Mucosa of descending colon (tissue), 3 donors: ENCODE data around the gene NOVA1. TPM values are rescaled to one million over a fixed set of nuclear protein-coding genes. Genes with fewer than 3 reads are reported as not detected.

Experiments
- ATAC-seq: fragments of 200-7000 bp; cut with Tn5 transposase; one replicate; pipeline ENCODE4 v1.9.1; 2020; ENCODE audit warnings: mild to moderate bottlenecking, moderate library complexity
- DNase-seq, 3 donors: peaks; one replicate each; pipeline ENCODE4 v3.0.0-alpha.2; 2020
- H3K36me3 ChIP-seq: fragments of 200-600 bp; one replicate; pipeline ENCODE4 v1.8.0; 2021; ENCODE audit warnings: low read depth, mild to moderate bottlenecking
- H3K4me1 ChIP-seq: fragments of 200-600 bp; one replicate; pipeline ENCODE4 v1.8.0; 2021; ENCODE audit warnings: low read depth, mild to moderate bottlenecking
- H3K4me3 ChIP-seq: fragments of 200-600 bp; one replicate; pipeline ENCODE4 v1.8.0; 2021; ENCODE audit warnings: mild to moderate bottlenecking
- H3K9me3 ChIP-seq: fragments of 200-600 bp; one replicate; pipeline ENCODE4 v1.8.0; 2021; ENCODE audit warnings: mild to moderate bottlenecking
- intact Hi-C, 2 donors: fragments of 100-400 bp; cut with DNase I in 1 of 2; cut with micrococcal nuclease in 1 of 2; formaldehyde crosslinking; loops; one replicate each; pipeline versions ENCODE4 v1.11.0 to v1.11.1; 2022; cut with DNase I, micrococcal nuclease
- total RNA-seq, 3 donors: library from RNA; stranded (reverse); fragmentation: NEBNext Ultra II Directional in 2 of 3; extraction: Animal tissue kit (Norgen Biotek cat#: 25700) in 2 of 3; gene quantifications; one replicate each; pipeline versions ENCODE4 v1.2.1 to v1.2.4, GENCODE V29; 2021 to 2023
- TF ChIP-seq, protein P1 (sequence below): fragments of 200-600 bp; IDR thresholded peaks from one replicate; pipeline ENCODE4 v1.8.0; 2022; ENCODE audit warnings: antibody characterized with exemption, mild to moderate bottlenecking
- donor health status: DM: no; HTN: no; CAD: no; lungs with moderate emphysema.
- donor health status: DM: no; HTN: no; CAD: no.
- donor health status: DM: no; HTN: yes; CAD: no.

Gene NOVA1
- total RNA-seq, 3 donors from 2014 or later: 3.0 to 13.7 (median 6.1) TPM

GRCh38 chr14:26548406-26548805 lies 49.4 kb downstream of the NOVA1 start:
- H3K36me3 ChIP-seq: no peaks in the 10 kb centered on the region
- DNase-seq (no peak), ATAC-seq (no peak)
- intact Hi-C loops: no loop called here
- TF ChIP-seq, protein P1, sequence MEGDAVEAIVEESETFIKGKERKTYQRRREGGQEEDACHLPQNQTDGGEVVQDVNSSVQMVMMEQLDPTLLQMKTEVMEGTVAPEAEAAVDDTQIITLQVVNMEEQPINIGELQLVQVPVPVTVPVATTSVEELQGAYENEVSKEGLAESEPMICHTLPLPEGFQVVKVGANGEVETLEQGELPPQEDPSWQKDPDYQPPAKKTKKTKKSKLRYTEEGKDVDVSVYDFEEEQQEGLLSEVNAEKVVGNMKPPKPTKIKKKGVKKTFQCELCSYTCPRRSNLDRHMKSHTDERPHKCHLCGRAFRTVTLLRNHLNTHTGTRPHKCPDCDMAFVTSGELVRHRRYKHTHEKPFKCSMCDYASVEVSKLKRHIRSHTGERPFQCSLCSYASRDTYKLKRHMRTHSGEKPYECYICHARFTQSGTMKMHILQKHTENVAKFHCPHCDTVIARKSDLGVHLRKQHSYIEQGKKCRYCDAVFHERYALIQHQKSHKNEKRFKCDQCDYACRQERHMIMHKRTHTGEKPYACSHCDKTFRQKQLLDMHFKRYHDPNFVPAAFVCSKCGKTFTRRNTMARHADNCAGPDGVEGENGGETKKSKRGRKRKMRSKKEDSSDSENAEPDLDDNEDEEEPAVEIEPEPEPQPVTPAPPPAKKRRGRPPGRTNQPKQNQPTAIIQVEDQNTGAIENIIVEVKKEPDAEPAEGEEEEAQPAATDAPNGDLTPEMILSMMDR: no peak
- H3K4me3 ChIP-seq: no peak overlapping the region
- H3K9me3 ChIP-seq: no peaks in the 10 kb centered on the region
- H3K4me1 ChIP-seq: no peaks in the 10 kb centered on the region

GRCh38 chr14:26538176-26538575 lies 59.7 kb downstream of the NOVA1 start:
- H3K4me1 ChIP-seq: no peaks in the 10 kb centered on the region
- intact Hi-C loops: no loop called here
- no peak for DNase-seq
- TF ChIP-seq, protein P1: no peak
- no peaks in the 10 kb centered on the region for H3K36me3 ChIP-seq
- no peak overlapping the region for H3K4me3 ChIP-seq
- no peaks in the 10 kb centered on the region for H3K9me3 ChIP-seq
- no peak for ATAC-seq

GRCh38 chr14:26531894-26532293 lies 65.9 kb downstream of the NOVA1 start:
- intact Hi-C loops: no loop called here
- TF ChIP-seq, protein P1: no peak
- no peak overlapping the region for H3K4me3 ChIP-seq
- H3K36me3 ChIP-seq: no peaks in the 10 kb centered on the region
- H3K9me3 ChIP-seq: no peaks in the 10 kb centered on the region
- DNase-seq (no peak), ATAC-seq (no peak)
- no peaks in the 10 kb centered on the region for H3K4me1 ChIP-seq

- intact Hi-C loops: no loop called here
- Histone ChIP-seq H3K4me1 (no peaks in the 10 kb centered on the region), H3K9me3 (no peaks in the 10 kb centered on the region), H3K36me3 (no peaks in the 10 kb centered on the region), H3K4me3 (no peak overlapping the region)
- peak; percentile 23 for ATAC-seq
- DNase-seq: peak in 1 of 3 donors; percentile 16
- TF ChIP-seq, protein P1: no peak
Measured at GRCh38 chr14:26528415-26529182, 69.2 kb downstream of the NOVA1 start.

- DNase-seq (no peak), ATAC-seq (no peak)
- intact Hi-C loops: no loop called here
- no peaks in the 10 kb centered on the region for H3K36me3 ChIP-seq
- H3K4me1 ChIP-seq: no peaks in the 10 kb centered on the region
- no peak overlapping the region for H3K4me3 ChIP-seq
- no peaks in the 10 kb centered on the region for H3K9me3 ChIP-seq
- TF ChIP-seq, protein P1: no peak
Measured at GRCh38 chr14:26527095-26527494, 70.7 kb downstream of the NOVA1 start.
